ENCODE measurements around the gene ISG15. TPM values are rescaled to one million over a fixed set of nuclear protein-coding genes. Genes with fewer than 3 reads are reported as not detected.

ISG15 gene
- total RNA-seq, result 51.7 and 52.4 TPM in 2 replicates

DNA sequence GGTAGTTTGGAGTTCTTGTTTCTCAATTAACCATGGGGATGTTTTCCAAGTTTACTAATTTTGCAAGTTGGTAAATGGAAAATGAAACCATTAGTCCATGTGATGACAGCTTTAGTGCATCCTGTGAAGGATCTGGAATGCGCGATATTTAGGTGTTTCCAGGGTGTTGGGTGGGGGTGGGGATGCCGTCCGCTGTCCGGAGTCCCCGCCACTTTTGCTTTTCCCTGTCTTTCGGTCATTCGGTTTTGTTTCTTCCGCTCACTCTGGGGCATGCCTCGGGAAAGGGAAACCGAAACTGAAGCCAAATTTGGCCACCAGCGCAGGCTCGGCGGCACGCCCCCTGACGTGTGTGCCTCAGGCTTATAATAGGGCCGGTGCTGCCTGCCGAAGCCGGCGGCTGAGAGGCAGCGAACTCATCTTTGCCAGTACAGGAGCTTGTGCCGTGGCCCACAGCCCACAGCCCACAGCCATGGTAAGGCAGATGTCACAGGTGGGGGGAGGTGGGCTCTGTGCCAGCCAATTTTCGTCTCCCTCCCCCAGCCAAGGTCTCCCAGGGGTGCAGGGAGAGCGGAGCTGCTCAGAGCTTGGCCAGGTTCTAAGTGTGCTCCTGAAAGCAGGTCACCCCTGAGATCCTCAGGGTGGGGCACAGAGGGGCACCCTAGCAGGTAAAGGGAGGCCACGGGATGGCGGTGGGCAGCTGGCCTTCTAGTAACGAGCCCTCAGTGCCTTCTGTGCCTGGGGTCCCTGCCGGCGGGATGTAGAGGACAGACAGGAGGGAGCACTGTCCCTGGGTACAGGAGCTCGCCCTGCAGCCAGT, at the start of gene ISG15:
Gene ISG15, plus strand, starts transcription at position 393 of the 817 bp plus-strand sequence. Its CDS starts 77 bp downstream, at position 470.

DNA sequence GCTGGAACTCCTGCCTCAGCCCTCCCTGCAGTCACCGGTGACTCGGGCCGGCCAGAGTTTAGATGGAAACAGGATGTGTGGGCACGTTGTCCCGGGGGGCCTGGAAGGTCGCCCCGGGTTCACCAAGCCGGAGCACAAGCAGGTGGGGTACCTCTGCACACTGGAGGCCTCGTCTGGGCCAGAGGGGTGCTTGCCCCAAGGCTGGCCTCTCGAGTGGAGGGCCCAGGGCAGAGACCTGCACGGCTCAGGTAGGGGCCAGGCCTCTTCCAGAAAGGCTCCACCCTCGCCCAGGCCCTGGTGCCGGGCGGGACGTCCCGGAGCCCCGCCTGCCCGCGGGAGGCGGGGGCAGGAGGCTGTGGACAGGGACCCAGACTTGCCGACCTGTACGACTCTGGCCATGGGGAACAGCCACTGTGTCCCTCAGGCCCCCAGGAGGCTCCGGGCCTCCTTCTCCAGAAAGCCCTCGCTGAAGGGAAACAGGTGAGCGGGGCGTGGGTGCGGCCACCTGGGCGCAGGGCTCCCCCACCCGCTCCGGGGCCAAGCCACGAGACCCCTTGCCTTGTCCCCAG, 47.1 kb upstream of the ISG15 start, which contains the start of gene PLEKHN1:
Gene PLEKHN1, plus strand, starts transcription at position 348 of the 569 bp plus-strand sequence. Its CDS starts 50 bp downstream, at position 398.

DNA sequence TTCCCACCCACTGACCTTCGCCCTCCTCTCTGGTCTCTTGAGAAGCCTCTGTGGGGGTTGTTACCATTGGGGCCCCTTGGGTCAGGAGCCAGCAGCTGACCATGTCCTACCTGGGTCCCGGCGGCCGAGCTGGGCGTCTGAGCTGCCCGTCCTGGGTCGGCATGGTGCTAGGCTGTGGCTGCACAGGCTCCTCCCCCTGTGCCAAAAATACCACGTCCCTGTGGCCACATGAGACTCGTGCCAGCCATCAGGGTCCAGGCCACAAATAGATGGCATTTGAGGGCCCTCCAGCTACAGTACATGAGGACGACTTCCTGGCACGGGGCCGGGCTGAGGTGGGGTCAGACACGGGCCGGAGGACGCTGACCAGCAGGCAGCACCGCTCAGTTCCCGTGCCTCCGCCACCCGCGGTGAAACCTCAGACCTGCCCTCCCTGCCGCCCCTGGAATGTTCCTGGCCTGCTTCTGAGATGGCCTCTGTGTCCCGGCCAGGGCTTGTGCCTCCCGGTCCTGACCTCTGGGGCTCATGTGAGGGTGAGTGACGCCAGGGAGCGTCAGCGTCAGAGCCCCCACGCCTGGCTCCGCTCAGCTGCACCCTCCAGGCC, 31.2 kb upstream of the ISG15 start, which contains the start of gene PERM1:
Gene PERM1, minus strand, starts transcription at position 139 of the 604 bp plus-strand sequence. CDS start 1,064 bp downstream, outside the sequence.

DNA sequence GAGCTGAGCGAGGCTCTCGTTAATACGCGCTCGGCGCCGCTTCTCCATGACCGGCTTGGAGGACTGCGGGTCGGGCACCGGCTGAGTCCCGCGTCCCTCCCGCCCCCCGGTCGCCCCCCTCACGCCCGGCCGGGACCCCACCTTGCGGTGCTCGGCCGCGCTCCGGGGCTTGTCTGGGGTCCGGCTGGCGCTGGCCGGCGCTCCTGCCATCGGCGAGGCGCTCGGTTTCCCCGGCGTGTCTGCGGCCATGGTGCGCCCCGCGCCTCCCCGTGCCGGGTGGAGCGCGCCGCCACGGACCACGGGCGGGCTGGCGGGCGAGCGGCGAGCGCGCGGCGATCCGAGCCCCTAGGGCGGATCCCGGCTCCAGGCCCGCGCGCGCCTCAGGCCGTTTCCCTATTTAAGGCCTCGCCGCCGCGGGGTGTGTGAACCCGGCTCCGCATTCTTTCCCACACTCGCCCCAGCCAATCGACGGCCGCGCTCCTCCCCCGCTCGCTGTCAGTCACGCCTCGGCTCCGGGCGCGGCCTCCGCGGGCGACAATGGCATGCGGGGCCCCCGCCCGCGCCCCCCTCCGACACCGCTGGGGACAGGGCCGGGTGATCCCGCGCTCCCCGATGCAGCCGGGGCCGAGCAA, 13.5 kb upstream of the ISG15 start, which contains the start of gene HES4:
Gene HES4, minus strand, starts transcription at position 373 of the 632 bp plus-strand sequence. Its CDS starts 124 bp downstream, at position 249.

DNA sequence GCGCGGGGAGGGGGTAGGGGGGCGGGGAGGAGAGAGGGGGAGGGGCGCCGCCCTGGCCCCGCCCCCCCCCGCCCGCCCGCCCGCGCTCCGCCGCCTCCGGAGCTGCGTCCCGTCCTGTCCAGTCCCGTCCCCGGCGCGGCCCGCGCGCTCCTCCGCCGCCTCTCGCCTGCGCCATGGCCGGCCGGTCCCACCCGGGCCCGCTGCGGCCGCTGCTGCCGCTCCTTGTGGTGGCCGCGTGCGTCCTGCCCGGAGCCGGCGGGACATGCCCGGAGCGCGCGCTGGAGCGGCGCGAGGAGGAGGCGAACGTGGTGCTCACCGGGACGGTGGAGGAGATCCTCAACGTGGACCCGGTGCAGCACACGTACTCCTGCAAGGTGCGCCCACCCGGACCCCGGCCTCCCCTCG, 6.7 kb downstream of the ISG15 start, which contains the start of gene AGRN:
Gene AGRN, plus strand, starts transcription at position 121 of the 405 bp plus-strand sequence. Its CDS starts 53 bp downstream, at position 174.

Small RNAs within 50 kb of the gene (small RNA-seq; reads per million reads assigned to genes)
- gene AL645608.3, result not detected

Other genes starting within 250 kb of the ISG15 start
- not detected in 2 replicates for gene SAMD11, start 89.6 kb upstream of the ISG15 start, total RNA-seq
- gene NOC2L, start 54.2 kb upstream of the ISG15 start, total RNA-seq, result 89.1 and 108 TPM in 2 replicates
- gene KLHL17, start 52.9 kb upstream of the ISG15 start, total RNA-seq, result 8.8 and 10.0 TPM in 2 replicates
- 0.40 and 0.86 TPM in 2 replicates for gene PLEKHN1, start 47.0 kb upstream of the ISG15 start, total RNA-seq
- gene PERM1, start 31.4 kb upstream of the ISG15 start, total RNA-seq, result not detected in 2 replicates
- gene HES4, start 13.4 kb upstream of the ISG15 start, total RNA-seq, result 9.4 and 9.9 TPM in 2 replicates
- gene AGRN, start 6.6 kb downstream of the ISG15 start, total RNA-seq, result 66.3 and 68.1 TPM in 2 replicates
- not detected in 2 replicates for gene RNF223, start 60.8 kb downstream of the ISG15 start, total RNA-seq
- gene C1orf159, start 102.6 kb downstream of the ISG15 start, total RNA-seq, result 8.6 and 11.8 TPM in 2 replicates
- gene TTLL10, start 160.4 kb downstream of the ISG15 start, total RNA-seq, result not detected in 2 replicates
- gene TNFRSF18, start 193.1 kb downstream of the ISG15 start, total RNA-seq, result not detected in 2 replicates
- 0.57 and 0.93 TPM in 2 replicates for gene TNFRSF4, start 200.7 kb downstream of the ISG15 start, total RNA-seq
- gene SDF4, start 218.5 kb downstream of the ISG15 start, total RNA-seq, result 91.1 and 105 TPM in 2 replicates
- 20.5 and 27.3 TPM in 2 replicates for gene B3GALT6, start 218.7 kb downstream of the ISG15 start, total RNA-seq
- gene C1QTNF12, start 233.2 kb downstream of the ISG15 start, total RNA-seq, result 1.1 TPM in 1 of 2 replicates, not detected in the other

All from thoracic aorta endothelial cell (primary cell).